DND-41 (cell line): ENCODE results near the gene ADARB2.

ENCODE experiments used
- CTCF ChIP-seq: IDR thresholded peaks from 2 replicates; pipeline ENCODE4 v1.5.1; 2012; ENCODE audit warnings: borderline replicate concordance, low read length, moderate library complexity, mild to moderate bottlenecking; ENCODE audit not compliant: poor library complexity, severe bottlenecking; ENCODE audit errors: extremely low read depth
- EZH2 ChIP-seq: IDR thresholded peaks from 3 replicates; pipeline ENCODE4 v1.6.1; 2012; ENCODE audit warnings: borderline replicate concordance, low read depth, mild to moderate bottlenecking, moderate library complexity, low read length, inconsistent platforms; ENCODE audit not compliant: severe bottlenecking

- no peak for TF ChIP-seq CTCF
- TF ChIP-seq EZH2, result no peak
Observed at GRCh38 chr10:1473874-1474273, 263.5 kb downstream of the ADARB2 start.
